ENCODE results near the gene ZBED4.

ZBED4 gene

GRCh38 chr22:49855251-49855911, 1.7 kb downstream of the ZBED4 start:
- Mint-ChIP-seq H3K9me3 (no peaks in the 10 kb centered on the region), H3K36me3 (ENCODE audit: low read depth) (peaks cover 20% of the 10 kb centered on the region), H3K4me3 (peak overlapping the region; percentile 96), H3K27ac (peak overlapping the region; percentile 38), H3K4me1 (ENCODE audit: low read depth) (peaks cover 40% of the 10 kb centered on the region), H3K27me3 (ENCODE audit: low read depth) (peaks cover 3% of the 10 kb centered on the region)
- no peak for DNase-seq (ENCODE audit: low spot score)

- Mint-ChIP-seq H3K9me3 (no peaks in the 10 kb centered on the region), H3K27me3 (ENCODE audit: low read depth) (no peaks in the 10 kb centered on the region), H3K36me3 (ENCODE audit: low read depth) (peaks cover 20% of the 10 kb centered on the region), H3K4me1 (ENCODE audit: low read depth) (peaks cover 32% of the 10 kb centered on the region), H3K27ac (no peak overlapping the region), H3K4me3 (peak overlapping the region; percentile 96)
- DNase-seq (ENCODE audit: low spot score): no peak
Measured at GRCh38 chr22:49856343-49856742, 2.7 kb downstream of the ZBED4 start.

DNA sequence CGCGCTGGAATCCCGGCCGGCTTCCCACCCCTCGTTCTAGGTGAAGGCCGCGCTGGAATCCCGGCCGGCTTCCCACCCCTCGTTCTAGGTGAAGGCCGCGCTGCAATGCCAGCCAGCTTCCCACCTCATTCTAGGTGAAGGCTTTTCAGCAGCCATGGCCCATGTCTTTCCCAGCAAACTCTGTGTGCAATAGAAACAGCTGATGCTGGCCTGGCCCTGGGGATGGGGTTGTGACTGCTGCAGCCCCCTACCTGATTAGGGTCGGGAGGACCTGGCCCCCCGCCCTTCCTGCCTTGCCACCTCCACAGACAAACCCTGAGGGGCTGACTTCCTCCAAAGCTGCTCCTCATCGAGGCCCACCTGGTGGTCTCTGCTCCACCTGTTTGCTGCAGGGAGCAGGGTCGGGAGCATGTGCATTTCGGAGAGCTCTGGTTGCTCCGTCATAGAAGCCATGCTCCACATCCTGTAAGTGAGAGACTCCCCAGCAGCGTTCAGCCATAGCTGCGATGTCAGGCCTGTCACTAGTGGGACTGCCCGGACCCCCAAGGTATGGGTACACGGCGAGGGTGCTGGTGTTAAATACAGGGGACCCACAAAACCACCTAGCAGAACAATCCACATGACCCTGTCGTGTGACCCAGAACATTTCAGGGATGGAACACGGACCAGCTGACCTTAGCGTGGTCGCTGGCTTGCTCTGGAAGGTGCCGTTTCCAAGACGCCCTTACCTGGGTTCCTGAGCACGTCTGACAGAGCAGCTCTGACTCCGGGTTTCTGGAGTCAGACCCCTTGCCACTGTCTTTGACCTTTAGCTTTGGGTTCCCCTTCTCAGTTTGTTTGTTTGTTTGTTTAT, 3.3 kb downstream of the ZBED4 start:
- no peak overlapping the region for H3K4me3 Mint-ChIP-seq
- H3K36me3 Mint-ChIP-seq (ENCODE audit: low read depth): peaks cover 24% of the 10 kb centered on the region
- H3K9me3 Mint-ChIP-seq: no peaks in the 10 kb centered on the region
- peak overlapping the region; percentile 12 for H3K27ac Mint-ChIP-seq
- no peak for DNase-seq (ENCODE audit: low spot score)
- no peaks in the 10 kb centered on the region for H3K27me3 Mint-ChIP-seq (ENCODE audit: low read depth)
- peaks cover 30% of the 10 kb centered on the region for H3K4me1 Mint-ChIP-seq (ENCODE audit: low read depth)

- H3K36me3 Mint-ChIP-seq (ENCODE audit: low read depth): peaks cover 26% of the 10 kb centered on the region
- no peaks in the 10 kb centered on the region for H3K27me3 Mint-ChIP-seq (ENCODE audit: low read depth)
- no peak overlapping the region for H3K4me3 Mint-ChIP-seq
- no peaks in the 10 kb centered on the region for H3K9me3 Mint-ChIP-seq
- no peak for DNase-seq (ENCODE audit: low spot score)
- H3K27ac Mint-ChIP-seq: no peak overlapping the region
- peaks cover 27% of the 10 kb centered on the region for H3K4me1 Mint-ChIP-seq (ENCODE audit: low read depth)
Measured at GRCh38 chr22:49858827-49859226, 5.2 kb downstream of the ZBED4 start.

GRCh38 chr22:49861642-49862495, 8.2 kb downstream of the ZBED4 start:
- no peak for DNase-seq (ENCODE audit: low spot score)
- H3K36me3 Mint-ChIP-seq (ENCODE audit: low read depth): peaks cover 39% of the 10 kb centered on the region
- H3K9me3 Mint-ChIP-seq: peaks cover 15% of the 10 kb centered on the region
- no peak overlapping the region for H3K27ac Mint-ChIP-seq
- H3K4me1 Mint-ChIP-seq (ENCODE audit: low read depth): peaks cover 30% of the 10 kb centered on the region
- H3K4me3 Mint-ChIP-seq: no peak overlapping the region
- H3K27me3 Mint-ChIP-seq (ENCODE audit: low read depth): no peaks in the 10 kb centered on the region

GRCh38 chr22:49862496-49862776, 8.8 kb downstream of the ZBED4 start:
- no peaks in the 10 kb centered on the region for H3K27me3 Mint-ChIP-seq (ENCODE audit: low read depth)
- H3K36me3 Mint-ChIP-seq (ENCODE audit: low read depth): peaks cover 44% of the 10 kb centered on the region
- H3K27ac Mint-ChIP-seq: no peak overlapping the region
- peaks cover 34% of the 10 kb centered on the region for H3K4me1 Mint-ChIP-seq (ENCODE audit: low read depth)
- peaks cover 19% of the 10 kb centered on the region for H3K9me3 Mint-ChIP-seq
- no peak overlapping the region for H3K4me3 Mint-ChIP-seq
- DNase-seq (ENCODE audit: low spot score): no peak

DNA sequence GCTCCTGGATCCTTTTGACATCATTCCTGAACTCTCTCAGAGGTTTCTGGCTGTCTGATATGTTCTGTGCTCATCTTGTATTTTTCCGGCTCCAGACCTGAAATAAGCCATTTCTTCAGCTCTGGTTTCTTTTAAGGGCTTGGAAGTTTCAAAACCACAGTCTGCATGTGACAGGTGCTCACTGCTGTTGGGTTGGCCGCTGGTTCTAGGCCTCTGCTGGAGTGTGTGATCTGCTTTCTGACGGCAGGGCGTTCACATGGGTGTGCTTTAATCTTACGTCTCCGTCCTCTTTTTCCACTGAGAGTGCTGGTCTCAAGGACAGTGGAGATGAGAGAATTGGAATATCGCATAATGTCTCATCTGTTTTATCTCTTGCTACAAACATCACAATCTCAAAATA, 10.3 kb downstream of the ZBED4 start:
- H3K4me3 Mint-ChIP-seq: no peak overlapping the region
- H3K27me3 Mint-ChIP-seq (ENCODE audit: low read depth): no peaks in the 10 kb centered on the region
- peak overlapping the region; percentile 4 for H3K27ac Mint-ChIP-seq
- peaks cover 44% of the 10 kb centered on the region for H3K4me1 Mint-ChIP-seq (ENCODE audit: low read depth)
- peaks cover 50% of the 10 kb centered on the region for H3K36me3 Mint-ChIP-seq (ENCODE audit: low read depth)
- H3K9me3 Mint-ChIP-seq: peaks cover 25% of the 10 kb centered on the region
- DNase-seq (ENCODE audit: low spot score): no peak

GRCh38 chr22:49865156-49865555, 11.5 kb downstream of the ZBED4 start:
- peaks cover 57% of the 10 kb centered on the region for H3K36me3 Mint-ChIP-seq (ENCODE audit: low read depth)

DNA sequence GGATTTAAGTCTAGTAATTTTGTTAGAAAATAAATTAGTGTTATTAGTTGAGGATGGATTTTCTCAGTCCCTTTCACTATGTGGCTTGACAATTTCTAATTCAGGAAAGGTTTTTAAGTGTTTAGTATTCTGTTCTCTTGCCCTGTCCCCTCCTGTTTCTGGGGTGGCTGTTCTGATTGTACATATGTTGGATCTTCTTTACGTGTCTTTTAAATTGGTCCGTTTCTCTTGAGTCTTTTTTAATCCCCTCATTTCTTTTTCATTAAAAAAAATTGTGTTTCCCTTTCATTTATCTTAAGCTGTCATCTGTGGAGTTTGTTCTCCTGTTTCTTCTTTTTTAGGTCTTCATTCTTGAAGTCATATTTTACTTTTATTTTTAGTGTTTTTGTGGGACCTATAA, 12.5 kb downstream of the ZBED4 start:
- H3K4me1 Mint-ChIP-seq (ENCODE audit: low read depth): peaks cover 58% of the 10 kb centered on the region
- H3K27me3 Mint-ChIP-seq (ENCODE audit: low read depth): no peaks in the 10 kb centered on the region
- H3K9me3 Mint-ChIP-seq: peaks cover 43% of the 10 kb centered on the region
- no peak for DNase-seq (ENCODE audit: low spot score)
- no peak overlapping the region for H3K4me3 Mint-ChIP-seq
- peaks cover 63% of the 10 kb centered on the region for H3K36me3 Mint-ChIP-seq (ENCODE audit: low read depth)
- H3K27ac Mint-ChIP-seq: peak overlapping the region; percentile 63

More at GRCh38 chr22:49865156-49865555, 11.5 kb downstream of the ZBED4 start:
- H3K27ac Mint-ChIP-seq: no peak overlapping the region
- H3K27me3 Mint-ChIP-seq (ENCODE audit: low read depth): no peaks in the 10 kb centered on the region
- DNase-seq (ENCODE audit: low spot score): no peak
- no peak overlapping the region for H3K4me3 Mint-ChIP-seq
- peaks cover 52% of the 10 kb centered on the region for H3K4me1 Mint-ChIP-seq (ENCODE audit: low read depth)
- peaks cover 37% of the 10 kb centered on the region for H3K9me3 Mint-ChIP-seq

GRCh38 chr22:49866646-49867045, 13.0 kb downstream of the ZBED4 start:
- peaks cover 62% of the 10 kb centered on the region for H3K36me3 Mint-ChIP-seq (ENCODE audit: low read depth)
- peaks cover 43% of the 10 kb centered on the region for H3K9me3 Mint-ChIP-seq
- peak overlapping the region; percentile 68 for H3K4me3 Mint-ChIP-seq
- H3K27me3 Mint-ChIP-seq (ENCODE audit: low read depth): no peaks in the 10 kb centered on the region
- no peak for DNase-seq (ENCODE audit: low spot score)
- H3K4me1 Mint-ChIP-seq (ENCODE audit: low read depth): peaks cover 57% of the 10 kb centered on the region
- H3K27ac Mint-ChIP-seq: peak overlapping the region; percentile 88

- H3K4me1 Mint-ChIP-seq (ENCODE audit: low read depth): peaks cover 62% of the 10 kb centered on the region
- H3K4me3 Mint-ChIP-seq: peak overlapping the region; percentile 68
- H3K36me3 Mint-ChIP-seq (ENCODE audit: low read depth): peaks cover 60% of the 10 kb centered on the region
- H3K9me3 Mint-ChIP-seq: peaks cover 43% of the 10 kb centered on the region
- H3K27me3 Mint-ChIP-seq (ENCODE audit: low read depth): no peaks in the 10 kb centered on the region
- DNase-seq (ENCODE audit: low spot score): peak; percentile 37
- H3K27ac Mint-ChIP-seq: peak overlapping the region; percentile 88
Measured at GRCh38 chr22:49867303-49868265, 13.9 kb downstream of the ZBED4 start.

- H3K27me3 Mint-ChIP-seq (ENCODE audit: low read depth): no peaks in the 10 kb centered on the region
- peaks cover 71% of the 10 kb centered on the region for H3K4me1 Mint-ChIP-seq (ENCODE audit: low read depth)
- no peak for DNase-seq (ENCODE audit: low spot score)
- H3K9me3 Mint-ChIP-seq: peaks cover 43% of the 10 kb centered on the region
- H3K27ac Mint-ChIP-seq: peak overlapping the region; percentile 82
- H3K4me3 Mint-ChIP-seq: peak overlapping the region; percentile 63
- peaks cover 67% of the 10 kb centered on the region for H3K36me3 Mint-ChIP-seq (ENCODE audit: low read depth)
Measured at GRCh38 chr22:49869086-49869830, 15.6 kb downstream of the ZBED4 start.
